SIG-M5 treated with dmso at 0.1 percent for 504 hours (cell line): ENCODE measurements around the gene PIMREG.
"Not testable (repeated sequence)": the region's sequence is repeated elsewhere in the genome, so short reads cannot be mapped to it uniquely, and the experiment has no call there.

Source experiments
- DNase-seq: peaks from one replicate; lab custom pipeline; 2025; ENCODE audit not compliant: unreplicated experiment; lab: John Stamatoyannopoulos, UW

PIMREG gene

GRCh38 chr17:6476810-6477179, 32.5 kb downstream of the PIMREG start:
- DNase-seq, result no peak

DNA sequence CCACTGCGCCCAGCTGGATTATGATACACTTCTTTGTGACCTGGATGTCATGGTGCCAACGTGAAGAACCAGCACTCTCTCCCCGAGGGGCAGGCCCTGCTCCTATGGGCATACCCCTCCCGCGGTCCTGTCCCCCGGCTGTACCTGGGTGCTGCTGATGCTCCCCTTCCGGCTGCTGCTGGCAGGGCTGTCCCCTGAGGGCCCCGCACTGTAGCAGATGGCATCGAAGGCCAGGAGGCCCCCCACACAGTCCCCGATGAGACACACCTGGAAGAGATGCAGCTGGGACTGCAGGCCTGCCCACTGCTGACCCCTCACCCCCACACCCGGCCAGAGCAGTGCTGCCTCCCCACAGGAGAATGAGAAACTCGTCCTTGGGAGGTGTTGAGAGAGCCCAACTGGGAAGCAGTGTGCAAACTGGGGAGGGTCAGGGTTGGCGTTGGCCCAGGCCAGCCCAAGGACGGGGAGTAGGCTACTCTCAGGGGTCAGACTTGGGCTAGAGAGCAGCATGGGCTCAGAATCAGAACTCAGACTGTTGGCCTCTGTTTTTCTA, 33.7 kb downstream of the PIMREG start:
- DNase-seq, result no peak

DNA sequence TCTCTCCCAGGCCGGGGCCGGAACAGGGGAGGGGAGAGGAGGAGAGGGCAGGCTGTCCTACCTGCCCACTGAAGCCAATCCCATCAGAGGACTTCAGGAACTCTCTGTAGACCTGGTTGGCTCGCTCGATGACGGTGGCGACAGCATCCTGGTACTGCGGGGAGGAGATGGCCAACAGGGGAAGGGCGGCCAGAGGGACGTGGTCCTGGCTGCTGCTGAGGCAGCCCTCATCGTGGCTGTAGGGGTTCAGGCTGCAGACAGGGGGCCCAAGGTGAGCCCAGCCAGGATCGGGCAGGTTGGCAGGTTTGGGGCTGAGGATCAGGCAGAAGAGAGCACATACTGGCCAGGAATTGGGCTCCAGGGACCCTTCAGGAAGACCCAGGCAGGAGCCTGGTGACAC, 34.2 kb downstream of the PIMREG start:
- no peak for DNase-seq

GRCh38 chr17:6479622-6480302, 35.5 kb downstream of the PIMREG start:
- DNase-seq, result no peak

DNA sequence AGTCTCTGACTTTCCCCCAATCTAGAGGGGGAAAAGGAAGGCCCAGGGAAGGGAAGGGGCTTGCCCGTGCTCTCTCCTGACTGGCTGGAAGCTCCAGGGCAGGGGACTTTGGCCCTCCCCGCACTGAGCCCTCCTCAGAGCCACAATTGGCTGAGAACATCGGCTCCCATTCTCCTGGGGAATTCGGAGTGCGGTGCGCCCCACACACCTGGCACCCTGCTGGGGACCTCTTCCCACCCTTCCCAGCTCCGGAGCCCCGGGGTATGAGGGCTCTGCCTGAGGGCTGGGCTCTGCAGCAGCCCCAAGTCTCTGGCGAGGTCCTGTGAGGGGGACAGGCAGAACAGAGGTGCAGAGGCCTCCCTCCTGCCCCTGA, 36.0 kb downstream of the PIMREG start:
- DNase-seq, result no peak

GRCh38 chr17:6482105-6482455, 37.8 kb downstream of the PIMREG start:
- DNase-seq, result no peak

- not testable (repeated sequence) for DNase-seq
These were observed 38.5 kb downstream of the PIMREG start for GRCh38 chr17:6482796-6483195.

DNA sequence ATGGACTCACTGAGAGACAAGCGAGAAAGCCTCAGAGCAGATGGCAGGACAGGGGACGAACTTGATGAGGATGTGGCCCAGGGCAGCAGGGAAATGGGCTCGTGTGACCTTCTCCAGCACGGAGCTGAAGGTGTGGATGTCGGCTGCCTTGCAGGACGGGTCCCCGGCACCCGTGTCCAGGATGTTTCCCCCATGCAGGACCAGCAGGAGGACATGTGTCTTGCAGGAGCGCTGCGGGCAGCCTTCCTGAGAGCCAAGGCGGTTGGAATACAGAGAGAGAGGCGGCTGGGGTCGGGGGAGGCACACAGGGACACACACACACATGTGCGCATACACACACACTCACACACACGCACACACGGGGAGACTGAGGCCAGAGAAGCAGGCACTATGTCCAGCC, 39.3 kb downstream of the PIMREG start:
- no peak for DNase-seq

DNA sequence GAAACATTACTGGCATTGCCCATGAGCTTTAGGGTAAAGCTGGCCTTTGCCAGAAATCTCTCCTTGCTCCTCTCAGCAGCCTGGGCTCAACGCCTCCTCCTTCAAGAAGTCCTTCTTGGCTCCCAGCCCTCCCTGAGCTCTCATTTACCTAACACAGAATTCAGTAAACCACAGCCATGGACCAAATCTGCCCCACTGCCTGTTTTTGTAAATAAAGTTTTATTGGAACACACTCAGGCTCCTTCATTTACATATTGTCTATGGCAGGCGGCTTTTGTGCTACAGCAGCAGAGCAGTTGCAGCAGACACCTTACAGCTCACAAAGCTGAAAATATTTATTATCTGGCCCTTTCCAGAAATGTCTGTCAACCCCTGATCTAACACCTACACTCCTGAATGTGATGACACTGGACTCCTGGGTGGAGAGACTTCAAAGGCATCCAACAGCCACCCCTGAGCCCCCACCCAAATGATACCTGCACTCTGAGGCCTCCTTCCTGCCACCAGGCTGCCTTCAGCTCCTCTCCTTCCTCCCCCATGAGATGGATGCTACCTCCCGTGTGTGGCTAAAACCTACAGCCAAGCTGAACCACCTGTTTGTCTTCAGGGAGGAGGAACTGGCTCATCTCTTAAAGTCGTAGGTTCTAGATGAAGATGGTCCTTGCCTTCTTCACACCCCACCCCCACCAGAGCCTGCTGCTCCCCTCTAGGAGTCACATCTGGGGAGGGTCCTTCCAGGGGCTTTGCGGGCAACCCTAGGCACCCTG, 41.6 kb downstream of the PIMREG start:
- DNase-seq, result no peak

GRCh38 chr17:6487251-6488007, 43.2 kb downstream of the PIMREG start:
- no peak for DNase-seq

- DNase-seq, result no peak
These were observed 43.8 kb downstream of the PIMREG start for GRCh38 chr17:6488008-6488539.

DNA sequence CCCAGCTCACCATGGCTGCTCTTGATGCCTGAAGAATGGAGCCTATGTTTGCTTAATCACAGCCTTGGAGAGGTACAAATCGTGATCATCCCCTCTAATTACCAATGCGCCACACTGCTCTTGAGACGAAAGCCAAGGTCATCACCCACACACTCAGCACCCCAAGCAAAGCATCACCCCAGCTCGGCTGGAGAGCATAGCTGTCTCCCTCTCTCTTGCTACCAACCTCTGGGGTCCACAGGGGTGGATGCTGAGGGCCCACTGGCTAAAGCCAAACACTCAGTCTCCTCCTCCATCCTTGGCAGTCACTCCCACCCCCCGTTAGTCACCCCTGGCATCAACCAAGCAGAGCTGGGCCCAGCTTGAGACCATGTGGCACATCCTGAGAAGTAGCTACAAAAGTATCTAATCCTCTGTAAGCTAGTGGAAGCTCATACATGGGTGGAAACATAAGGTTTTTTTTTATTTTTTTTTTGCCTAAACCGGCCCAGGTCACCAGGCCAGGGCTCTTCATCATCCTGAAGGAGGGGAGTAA, 44.8 kb downstream of the PIMREG start:
- no peak for DNase-seq

GRCh38 chr17:6491071-6491700, 46.9 kb downstream of the PIMREG start:
- no peak for DNase-seq

- DNase-seq, result no peak
These were observed 48.8 kb downstream of the PIMREG start for GRCh38 chr17:6492892-6493674.

DNA sequence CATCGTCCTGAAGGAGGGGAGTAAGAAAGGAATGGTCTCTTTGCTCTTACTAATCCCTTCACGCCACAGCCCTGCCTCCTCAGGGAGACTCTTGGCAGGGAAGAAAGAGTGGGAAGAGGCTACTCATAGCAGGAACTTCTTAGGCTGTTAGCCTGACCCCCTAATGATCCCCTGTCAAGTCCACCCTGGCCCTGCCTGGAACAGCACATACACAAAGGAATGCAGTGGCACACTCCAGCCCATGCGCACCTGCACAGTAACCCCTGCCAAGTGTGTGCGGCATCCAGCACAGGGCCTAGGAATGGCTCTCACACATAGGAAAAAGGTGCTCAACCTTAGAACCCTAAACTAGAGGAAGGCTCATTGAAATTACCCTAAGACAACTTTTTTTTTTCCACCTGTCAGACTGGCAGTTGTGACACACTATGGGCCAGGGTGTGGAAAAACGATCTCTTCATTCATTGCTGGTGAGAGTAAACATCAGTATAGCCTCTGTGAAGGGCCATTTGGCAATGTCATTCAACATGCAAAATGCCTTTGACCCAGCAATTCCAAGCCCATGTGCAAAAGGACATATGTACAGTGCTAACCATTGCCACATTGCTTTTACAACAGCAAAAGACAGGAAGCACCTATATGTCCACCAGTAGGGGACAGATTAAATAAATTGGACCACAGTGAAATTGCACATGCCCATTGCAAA, 50.1 kb downstream of the PIMREG start:
- DNase-seq, result no peak

DNA sequence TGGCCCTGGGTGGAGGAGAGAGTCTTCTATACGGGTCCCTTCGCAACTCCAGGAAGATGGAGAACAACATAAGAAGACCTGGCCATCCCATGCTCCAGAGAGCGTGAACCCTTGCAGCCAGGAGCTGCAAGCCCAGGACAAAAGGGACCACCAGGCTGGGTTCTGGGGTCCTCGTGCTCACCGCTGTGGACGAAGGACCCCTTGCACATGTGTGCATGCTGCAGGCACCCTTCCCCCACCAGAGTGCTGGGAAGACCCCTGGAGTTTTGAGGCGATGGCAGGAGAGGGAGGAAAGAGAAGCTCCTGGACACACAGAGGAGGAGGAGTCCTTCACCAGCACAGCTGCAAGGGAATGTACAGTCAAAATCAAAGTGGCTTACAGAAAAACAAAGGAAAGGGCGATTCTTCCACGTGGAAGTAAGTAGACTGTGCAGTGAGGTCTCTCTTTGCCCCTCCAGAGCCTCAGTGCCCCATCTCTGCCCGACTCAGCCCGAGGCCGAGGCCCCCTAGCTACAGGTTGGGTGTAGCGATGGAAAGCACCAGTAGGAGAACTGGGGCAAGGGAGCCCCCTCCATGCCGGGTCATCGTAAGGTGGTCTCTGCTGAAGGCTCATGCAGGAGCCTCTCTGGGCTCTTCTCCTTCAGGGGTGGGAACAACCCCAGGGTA, 51.3 kb downstream of the PIMREG start:
- DNase-seq, result no peak

DNA sequence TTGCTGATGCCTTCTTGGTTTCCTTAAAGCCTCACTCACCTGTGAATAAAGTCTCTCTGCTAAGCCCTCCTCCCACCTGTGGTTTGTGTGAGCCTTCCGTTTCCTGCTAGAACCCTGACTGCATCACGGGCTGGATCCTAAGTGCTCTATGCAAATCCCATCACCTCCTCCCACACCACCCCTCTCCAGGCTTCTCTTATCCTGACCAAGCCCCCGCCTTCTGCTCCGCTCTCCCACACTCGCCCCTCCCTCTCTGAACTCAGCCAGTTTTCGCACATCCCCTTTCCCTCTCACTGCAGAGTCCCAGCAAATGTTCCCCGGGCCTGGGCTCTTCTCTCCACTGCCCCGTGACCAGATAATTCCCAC, 51.8 kb downstream of the PIMREG start:
- no peak for DNase-seq

GRCh38 chr17:6496640-6497441, 52.6 kb downstream of the PIMREG start:
- DNase-seq, result no peak
